Bronchial epithelial cell (primary cell): ENCODE results near the gene USH2A. TPM values are rescaled to one million over a fixed set of nuclear protein-coding genes. Genes with fewer than 3 reads are reported as not detected.
A peak's percentile ranks its signal among the peaks of the same experiment; 100 is the strongest.

Source experiments
- DNase-seq: peaks from one replicate; pipeline ENCODE4 v3.0.0-alpha.2; 2010; ENCODE audit warnings: low read depth
- FAIRE-seq: peaks from 2 replicates; lab custom pipeline; 2011; peaks lifted over from hg19 to GRCh38; lab: Jason Lieb, UNC
- H3K27me3 ChIP-seq: 2 replicates; pipeline ENCODE4 v1.5.1; 2011; ENCODE audit warnings: low read length; ENCODE audit not compliant: control insufficient read depth, insufficient read depth
- H3K36me3 ChIP-seq: 2 replicates; pipeline ENCODE4 v1.5.1; 2011; ENCODE audit warnings: low read length; ENCODE audit not compliant: control insufficient read depth, insufficient read depth
- H3K4me3 ChIP-seq: 2 replicates; pipeline ENCODE4 v1.5.1; 2011; ENCODE audit warnings: mild to moderate bottlenecking, low read depth, low read length, control low read depth
- total RNA-seq: library from RNA; depleted of rRNA; stranded (reverse); fragments of >200 nt; gene quantifications from 2 replicates; pipeline ENCODE4 v1.2.1, GENCODE V29; 2014
- TF ChIP-seq, protein P1 (sequence below): IDR thresholded peaks from 2 replicates; pipeline ENCODE4 v1.5.1; 2011; ENCODE audit warnings: mild to moderate bottlenecking, moderate library complexity, low read length, control low read depth, inconsistent platforms; ENCODE audit not compliant: insufficient read depth, severe bottlenecking

Gene USH2A
- total RNA-seq, 1 donor from 2014 or later = not detected

DNA sequence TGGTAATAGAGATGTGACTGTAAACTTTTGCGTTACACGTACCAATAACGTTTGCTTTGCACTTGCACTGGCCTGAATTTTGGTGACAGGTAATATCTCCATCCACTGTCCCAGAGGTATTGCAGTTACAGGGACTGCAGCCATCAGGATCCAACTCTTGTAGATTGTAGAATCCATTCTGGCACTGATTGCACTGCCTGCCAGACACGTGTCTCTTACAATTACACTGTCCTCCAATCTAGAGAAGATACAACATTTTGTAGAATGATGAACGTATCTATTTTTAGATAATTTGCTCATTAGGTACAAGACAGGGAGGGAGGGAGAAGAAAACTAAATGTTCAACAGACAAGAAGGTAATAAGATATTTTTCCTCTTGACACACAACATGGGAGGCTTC is 172.4 kb downstream of the USH2A start:
- no peak overlapping the region for H3K4me3 ChIP-seq
- DNase-seq (no peak), FAIRE-seq (no peak)
- TF ChIP-seq, protein P1, sequence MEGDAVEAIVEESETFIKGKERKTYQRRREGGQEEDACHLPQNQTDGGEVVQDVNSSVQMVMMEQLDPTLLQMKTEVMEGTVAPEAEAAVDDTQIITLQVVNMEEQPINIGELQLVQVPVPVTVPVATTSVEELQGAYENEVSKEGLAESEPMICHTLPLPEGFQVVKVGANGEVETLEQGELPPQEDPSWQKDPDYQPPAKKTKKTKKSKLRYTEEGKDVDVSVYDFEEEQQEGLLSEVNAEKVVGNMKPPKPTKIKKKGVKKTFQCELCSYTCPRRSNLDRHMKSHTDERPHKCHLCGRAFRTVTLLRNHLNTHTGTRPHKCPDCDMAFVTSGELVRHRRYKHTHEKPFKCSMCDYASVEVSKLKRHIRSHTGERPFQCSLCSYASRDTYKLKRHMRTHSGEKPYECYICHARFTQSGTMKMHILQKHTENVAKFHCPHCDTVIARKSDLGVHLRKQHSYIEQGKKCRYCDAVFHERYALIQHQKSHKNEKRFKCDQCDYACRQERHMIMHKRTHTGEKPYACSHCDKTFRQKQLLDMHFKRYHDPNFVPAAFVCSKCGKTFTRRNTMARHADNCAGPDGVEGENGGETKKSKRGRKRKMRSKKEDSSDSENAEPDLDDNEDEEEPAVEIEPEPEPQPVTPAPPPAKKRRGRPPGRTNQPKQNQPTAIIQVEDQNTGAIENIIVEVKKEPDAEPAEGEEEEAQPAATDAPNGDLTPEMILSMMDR = no peak
- H3K36me3 ChIP-seq = no peaks in the 10 kb centered on the region
- H3K27me3 ChIP-seq = no peaks in the 10 kb centered on the region

DNA sequence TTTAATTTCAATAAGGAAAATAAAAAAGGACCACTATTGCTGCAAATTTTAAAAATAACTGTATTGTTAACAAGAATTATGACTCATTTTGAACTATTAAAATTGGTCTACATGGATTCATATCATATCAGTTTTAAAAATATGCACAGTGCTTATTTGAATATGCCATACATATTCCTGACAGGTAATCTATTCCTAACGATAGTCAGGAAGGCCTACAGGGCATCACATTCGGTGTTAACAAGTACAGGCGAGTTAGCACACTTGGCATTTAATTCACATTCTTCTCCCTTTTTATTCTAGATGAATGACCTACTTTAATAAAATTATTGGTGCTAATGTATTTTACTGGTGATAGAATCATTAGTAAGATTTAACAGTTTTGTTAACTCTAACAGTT is 174.6 kb downstream of the USH2A start:
- no peaks in the 10 kb centered on the region for H3K36me3 ChIP-seq
- no peak overlapping the region for H3K4me3 ChIP-seq
- FAIRE-seq (no peak), DNase-seq (peak; percentile 2)
- H3K27me3 ChIP-seq = no peaks in the 10 kb centered on the region
- TF ChIP-seq, protein P1 = no peak

DNA sequence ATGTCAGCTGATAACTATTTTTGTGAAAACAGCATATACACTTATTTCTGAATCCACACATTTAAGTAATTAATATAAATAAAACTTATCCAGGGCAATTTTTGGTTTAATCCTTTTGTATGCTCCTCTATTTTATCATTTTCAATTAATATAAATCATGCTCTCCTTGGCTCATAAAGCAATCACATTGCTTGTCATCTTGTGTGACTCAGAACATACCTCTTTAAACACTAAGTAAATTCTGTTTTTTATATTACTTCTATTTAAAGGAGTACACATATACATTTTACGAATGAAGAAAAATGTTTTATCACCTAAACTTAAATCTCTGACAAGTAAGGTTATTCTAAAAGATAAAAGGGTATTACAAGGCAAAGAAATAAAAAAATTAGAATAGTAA is 175.3 kb downstream of the USH2A start:
- no peaks in the 10 kb centered on the region for H3K27me3 ChIP-seq
- no peaks in the 10 kb centered on the region for H3K36me3 ChIP-seq
- H3K4me3 ChIP-seq = no peak overlapping the region
- FAIRE-seq (no peak), DNase-seq (no peak)
- TF ChIP-seq, protein P1 = no peak

DNA sequence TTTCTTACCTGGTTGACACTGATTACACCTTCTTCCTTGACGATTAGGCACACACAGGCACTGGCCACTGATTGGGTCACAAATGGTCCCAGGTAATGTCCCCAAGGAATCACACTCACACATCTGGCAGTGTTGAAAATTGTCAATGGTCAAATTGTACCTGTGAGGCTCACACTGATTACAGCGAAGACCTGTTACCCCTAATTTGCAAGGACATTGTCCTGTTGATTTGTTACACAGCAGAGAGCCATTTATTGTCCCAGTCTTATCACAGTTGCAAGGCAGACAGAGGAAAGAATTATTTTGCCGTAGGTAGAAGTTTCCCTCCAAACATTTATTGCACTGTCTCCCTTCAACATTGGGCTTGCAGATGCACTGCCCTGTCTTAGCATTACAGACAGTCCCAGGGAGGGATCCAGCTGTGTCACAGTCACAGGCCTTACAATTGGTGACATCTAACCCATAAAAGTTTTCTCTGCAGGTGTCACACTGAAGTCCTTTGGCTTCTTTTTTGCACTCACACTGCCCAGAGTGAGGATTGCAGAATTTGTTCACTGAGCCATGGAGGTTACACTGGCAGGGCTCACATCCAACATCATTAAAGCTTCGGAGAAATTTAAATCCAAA is 176.6 kb downstream of the USH2A start:
- FAIRE-seq (no peak), DNase-seq (no peak)
- no peaks in the 10 kb centered on the region for H3K36me3 ChIP-seq
- no peak overlapping the region for H3K4me3 ChIP-seq
- TF ChIP-seq, protein P1 = no peak
- H3K27me3 ChIP-seq = no peaks in the 10 kb centered on the region

DNA sequence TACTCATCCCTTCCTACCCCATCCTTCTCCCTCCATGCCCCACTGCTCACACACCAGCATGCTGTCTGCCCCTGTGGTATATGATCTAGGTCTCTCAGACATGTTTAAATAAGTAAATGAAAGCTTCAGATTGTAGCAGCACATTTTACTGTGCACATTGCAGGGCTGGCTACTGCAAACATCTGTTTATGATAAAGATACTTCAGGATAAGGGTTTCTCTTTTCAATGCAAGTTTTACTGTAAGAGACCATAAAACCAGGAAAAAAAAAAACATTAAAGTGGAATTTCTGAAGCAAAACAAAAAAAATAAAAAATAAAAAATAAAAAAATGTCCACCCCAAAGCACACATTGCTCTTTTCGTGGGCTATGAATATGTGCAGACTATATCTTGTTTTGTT is 184.4 kb downstream of the USH2A start:
- TF ChIP-seq, protein P1 = no peak
- H3K4me3 ChIP-seq = no peak overlapping the region
- no peak for FAIRE-seq

More for the DNA sequence above, 184.4 kb downstream of the USH2A start:
- H3K27me3 ChIP-seq = no peaks in the 10 kb centered on the region
- H3K36me3 ChIP-seq = no peaks in the 10 kb centered on the region
- no peak for DNase-seq
